Lung (tissue), 12 donors: ENCODE measurements around the gene TMEM30A. TPM values are rescaled to one million over a fixed set of nuclear protein-coding genes. Genes with fewer than 3 reads are reported as not detected.
A peak's percentile ranks its signal among the peaks of the same experiment; 100 is the strongest.

ENCODE experiments used
- ATAC-seq: fragments of 200-7000 bp; cut with Tn5 transposase; one replicate; pipeline ENCODE4 v1.9.1; 2020; ENCODE audit warnings: moderate number of reproducible peaks; ENCODE audit not compliant: insufficient read depth, low FRiP score
- DNase-seq, 3 donors: peaks; one replicate each; pipeline ENCODE4 v3.0.0-alpha.2; 2013 to 2017
- H3K27ac ChIP-seq, 2 donors: one replicate each; pipeline ENCODE4 v1.5.1; 2013; ENCODE audit warnings: mild to moderate bottlenecking in 2 of 2, moderate library complexity in 2 of 2, control low read depth in 1 of 2, inconsistent platforms in 1 of 2, low read depth in 1 of 2, low read length in 1 of 2
- H3K27me3 ChIP-seq, 3 donors: one replicate each; pipeline ENCODE4 v1.5.1; 2013; ENCODE audit warnings: low read length in 2 of 3; ENCODE audit not compliant: control insufficient read depth in 3 of 3, insufficient read depth in 3 of 3
- H3K36me3 ChIP-seq, 4 donors: one replicate each; pipeline ENCODE4 v1.5.1; 2013; ENCODE audit warnings: low read length in 4 of 4, mild to moderate bottlenecking in 1 of 4, moderate library complexity in 1 of 4; ENCODE audit not compliant: control insufficient read depth in 4 of 4, insufficient read depth in 4 of 4
- H3K4me1 ChIP-seq, 5 donors: one replicate each; pipeline ENCODE4 v1.5.1; 2013; ENCODE audit warnings: low read length in 5 of 5, mild to moderate bottlenecking in 2 of 5, moderate library complexity in 1 of 5; ENCODE audit not compliant: control insufficient read depth in 5 of 5, insufficient read depth in 5 of 5
- H3K4me3 ChIP-seq: one replicate; pipeline ENCODE4 v1.5.1; 2013; ENCODE audit warnings: mild to moderate bottlenecking, control low read depth, moderate library complexity
- H3K9ac ChIP-seq, 2 donors: one replicate each; pipeline ENCODE4 v1.5.1; 2013; ENCODE audit warnings: low read length in 2 of 2, control low read depth in 1 of 2; ENCODE audit not compliant: insufficient read depth in 1 of 2
- H3K9me3 ChIP-seq, 4 donors: one replicate each; pipeline ENCODE4 v1.5.1; 2013; ENCODE audit warnings: low read length in 3 of 4, mild to moderate bottlenecking in 1 of 4, moderate library complexity in 1 of 4; ENCODE audit not compliant: control insufficient read depth in 4 of 4, insufficient read depth in 3 of 4
- WGBS, 2 donors: extraction: QIAGEN DNeasy Blood & Tissue Kit; methylation state at CpG; one replicate each; pipeline ENCODE4 v1.1.7; 2013; 5-methylcytosine and 5-hydroxymethylcytosine counted together
- polyA plus RNA-seq, 2 donors: library from polyadenylated mRNA; stranded (reverse); fragments of 200-250 nt; gene quantifications; one replicate each; pipeline ENCODE4 v1.2.1, GENCODE V29; 2013
- total RNA-seq, 2 donors: library from RNA; depleted of rRNA in 1 of 2; stranded (reverse); fragments of >200 nt in 1 of 2; gene quantifications; one replicate each; pipeline ENCODE4 v1.2.1, GENCODE V29; 2014 to 2021
- TF ChIP-seq, protein P1 (sequence below): IDR thresholded peaks from 2 replicates; pipeline ENCODE4 v1.5.1; 2012; ENCODE audit warnings: mild to moderate bottlenecking; ENCODE audit errors: control extremely low read depth, extremely low read depth
- donor health status: control.
- donor health status: control.
- donor health status: Bipolar disorder and iron deficiency.
- donor health status: healthy.
- donor health status: DM: yes; HTN: yes; CAD: no.

Gene TMEM30A
- total and polyA plus RNA-seq, 4 donors, result 46.4 to 164 (median 99.4) TPM

- Histone ChIP-seq H3K36me3 (peaks cover 0 to 3% (median 0%) of the 10 kb centered on the region in 4 donors), H3K9me3 (no peaks in the 10 kb centered on the region), H3K4me3 (no peak overlapping the region), H3K27ac (no peak overlapping the region), H3K4me1 (peaks cover 0 to 38% (median 23%) of the 10 kb centered on the region in 5 donors), H3K9ac (no peak overlapping the region), H3K27me3 (no peaks in the 10 kb centered on the region)
- TF ChIP-seq, protein P1, sequence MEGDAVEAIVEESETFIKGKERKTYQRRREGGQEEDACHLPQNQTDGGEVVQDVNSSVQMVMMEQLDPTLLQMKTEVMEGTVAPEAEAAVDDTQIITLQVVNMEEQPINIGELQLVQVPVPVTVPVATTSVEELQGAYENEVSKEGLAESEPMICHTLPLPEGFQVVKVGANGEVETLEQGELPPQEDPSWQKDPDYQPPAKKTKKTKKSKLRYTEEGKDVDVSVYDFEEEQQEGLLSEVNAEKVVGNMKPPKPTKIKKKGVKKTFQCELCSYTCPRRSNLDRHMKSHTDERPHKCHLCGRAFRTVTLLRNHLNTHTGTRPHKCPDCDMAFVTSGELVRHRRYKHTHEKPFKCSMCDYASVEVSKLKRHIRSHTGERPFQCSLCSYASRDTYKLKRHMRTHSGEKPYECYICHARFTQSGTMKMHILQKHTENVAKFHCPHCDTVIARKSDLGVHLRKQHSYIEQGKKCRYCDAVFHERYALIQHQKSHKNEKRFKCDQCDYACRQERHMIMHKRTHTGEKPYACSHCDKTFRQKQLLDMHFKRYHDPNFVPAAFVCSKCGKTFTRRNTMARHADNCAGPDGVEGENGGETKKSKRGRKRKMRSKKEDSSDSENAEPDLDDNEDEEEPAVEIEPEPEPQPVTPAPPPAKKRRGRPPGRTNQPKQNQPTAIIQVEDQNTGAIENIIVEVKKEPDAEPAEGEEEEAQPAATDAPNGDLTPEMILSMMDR, result no peak
- DNase-seq (no peak), ATAC-seq (no peak)
- WGBS, 2 donors, result 40 to 44% methylated on average over 4 of the region's 4 CpGs
Observed at GRCh38 chr6:75278474-75279077, 6.0 kb downstream of the TMEM30A start.

DNA sequence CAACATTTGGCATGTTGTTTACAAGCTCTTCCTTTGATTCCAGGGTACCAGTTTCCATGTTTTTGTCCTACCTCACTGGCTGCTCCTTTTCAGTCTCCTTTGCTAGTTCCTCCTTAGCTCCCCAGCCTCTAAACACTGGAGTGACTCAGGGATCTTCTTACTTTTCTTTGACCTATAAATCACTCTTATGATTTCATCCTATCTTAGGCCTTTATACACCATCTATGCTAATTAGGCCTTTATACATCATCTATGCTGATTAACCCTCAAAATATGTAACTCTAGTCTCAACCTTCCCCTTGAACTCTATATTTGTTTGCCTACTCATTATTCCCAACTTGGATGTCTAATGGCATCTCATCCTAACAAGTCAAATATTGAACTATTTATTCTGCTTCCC, 9.5 kb downstream of the TMEM30A start:
- Histone ChIP-seq H3K4me3 (no peak overlapping the region), H3K36me3 (peaks cover 0 to 8% (median 0%) of the 10 kb centered on the region in 4 donors), H3K27ac (no peak overlapping the region), H3K9me3 (no peaks in the 10 kb centered on the region), H3K27me3 (no peaks in the 10 kb centered on the region), H3K9ac (no peak overlapping the region), H3K4me1 (peaks cover 0 to 30% (median 9%) of the 10 kb centered on the region in 5 donors)
- TF ChIP-seq, protein P1, result no peak
- DNase-seq, result no peak
- no peak for ATAC-seq

- Histone ChIP-seq H3K4me3 (no peak overlapping the region), H3K27ac (peak overlapping the region in 1 of 2 donors; percentile 52), H3K9me3 (no peaks in the 10 kb centered on the region), H3K27me3 (no peaks in the 10 kb centered on the region), H3K9ac (no peak overlapping the region), H3K4me1 (peaks cover under 1 to 23% (median 2%) of the 10 kb centered on the region in 5 donors), H3K36me3 (peaks cover 0 to 10% (median 0%) of the 10 kb centered on the region in 4 donors)
- ATAC-seq, result no peak
- no peak for DNase-seq
- 31 to 52% methylated on average over 4 of the region's 4 CpGs for WGBS, 2 donors
- TF ChIP-seq, protein P1, result no peak
Observed at GRCh38 chr6:75273009-75273408, 11.6 kb downstream of the TMEM30A start.
